DND-41 (cell line): ENCODE data around the gene SETD3.

Source experiments
- CTCF ChIP-seq: IDR thresholded peaks from 2 replicates; pipeline ENCODE4 v1.5.1; 2012; ENCODE audit warnings: borderline replicate concordance, low read length, moderate library complexity, mild to moderate bottlenecking; ENCODE audit not compliant: poor library complexity, severe bottlenecking; ENCODE audit errors: extremely low read depth
- EZH2 ChIP-seq: IDR thresholded peaks from 3 replicates; pipeline ENCODE4 v1.6.1; 2012; ENCODE audit warnings: borderline replicate concordance, low read depth, mild to moderate bottlenecking, moderate library complexity, low read length, inconsistent platforms; ENCODE audit not compliant: severe bottlenecking

GRCh38 chr14:99435327-99435726 is 45.3 kb downstream of the SETD3 start:
- TF ChIP-seq CTCF, result no peak
- no peak for TF ChIP-seq EZH2
